OCI-M1 (cell line): ENCODE results near the gene LHX5.

ENCODE experiments used
- DNase-seq: peaks from one replicate; lab custom pipeline; 2025; lab: John Stamatoyannopoulos, UW

LHX5 gene

GRCh38 chr12:113477842-113478215, 6.2 kb upstream of the LHX5 start:
- DNase-seq = no peak

GRCh38 chr12:113477171-113477841, 5.6 kb upstream of the LHX5 start:
- DNase-seq = no peak

GRCh38 chr12:113476176-113476986, 4.7 kb upstream of the LHX5 start:
- DNase-seq = no peak

GRCh38 chr12:113475451-113476175, 3.9 kb upstream of the LHX5 start:
- no peak for DNase-seq

GRCh38 chr12:113474635-113475436, 3.2 kb upstream of the LHX5 start:
- no peak for DNase-seq

GRCh38 chr12:113473942-113474341, 2.3 kb upstream of the LHX5 start:
- DNase-seq = peak; percentile 41

- DNase-seq = no peak
These were observed 1.7 kb upstream of the LHX5 start for GRCh38 chr12:113473400-113473799.

- no peak for DNase-seq
These were observed 785 bp upstream of the LHX5 start for GRCh38 chr12:113472191-113473121.

- no peak for DNase-seq
These were observed 626 bp downstream of the LHX5 start for GRCh38 chr12:113470871-113471618.

- DNase-seq = no peak
These were observed 1.5 kb downstream of the LHX5 start for GRCh38 chr12:113469949-113470743.

GRCh38 chr12:113469224-113469948, 2.3 kb downstream of the LHX5 start:
- no peak for DNase-seq

GRCh38 chr12:113468365-113469223, 3.1 kb downstream of the LHX5 start:
- DNase-seq = no peak

GRCh38 chr12:113467502-113468364, 3.9 kb downstream of the LHX5 start:
- DNase-seq = no peak

- DNase-seq = no peak
These were observed 4.5 kb downstream of the LHX5 start for GRCh38 chr12:113467142-113467501.

- no peak for DNase-seq
These were observed 5.1 kb downstream of the LHX5 start for GRCh38 chr12:113466454-113467141.

GRCh38 chr12:113465808-113466453, 5.7 kb downstream of the LHX5 start:
- no peak for DNase-seq
